NT2/D1 (cell line): ENCODE results near the gene ADM2.

Experiments
- SUZ12 ChIP-seq: IDR thresholded peaks from 2 replicates; pipeline ENCODE4 v1.6.1; 2011; ENCODE audit not compliant: insufficient read length, insufficient read depth; ENCODE audit errors: extremely low read depth
- ZNF274 ChIP-seq: IDR thresholded peaks from 2 replicates; pipeline ENCODE4 v1.6.1; 2011; ENCODE audit warnings: mild to moderate bottlenecking, low read depth, low read length

DNA sequence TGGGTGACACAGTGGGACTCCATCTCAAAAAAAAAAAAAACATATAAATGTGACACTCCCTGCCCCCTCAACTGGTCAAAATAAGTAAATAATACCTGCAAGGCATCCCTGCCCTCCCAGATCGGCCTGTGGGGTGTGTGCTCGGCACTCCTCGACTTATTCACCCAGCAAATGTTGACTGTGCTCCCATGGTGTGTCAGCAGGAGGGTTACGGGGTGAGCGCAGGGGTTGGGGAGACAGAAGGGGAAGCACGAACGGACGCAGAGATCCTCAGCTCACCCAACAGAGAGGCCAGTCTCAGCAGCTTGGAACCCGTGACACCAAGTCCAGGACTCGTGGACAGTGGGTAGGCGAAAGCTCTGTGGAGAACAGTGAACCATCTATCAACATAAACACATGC is 1.6 kb upstream of the ADM2 start:
- TF ChIP-seq ZNF274 (no peak), SUZ12 (no peak)
